22Rv1 (cell line): ENCODE measurements around the gene SUSD6.

ENCODE experiments used
- ZFX ChIP-seq: fragments of 450-650 bp; IDR thresholded peaks from 2 replicates; pipeline ENCODE4 v1.6.1; 2017; ENCODE audit warnings: antibody characterized with exemption, borderline replicate concordance
- TF ChIP-seq, protein P1 (sequence below): fragments of 450-650 bp; IDR thresholded peaks from 2 replicates; pipeline ENCODE4 v1.5.1; 2017; ENCODE audit warnings: mild to moderate bottlenecking

DNA sequence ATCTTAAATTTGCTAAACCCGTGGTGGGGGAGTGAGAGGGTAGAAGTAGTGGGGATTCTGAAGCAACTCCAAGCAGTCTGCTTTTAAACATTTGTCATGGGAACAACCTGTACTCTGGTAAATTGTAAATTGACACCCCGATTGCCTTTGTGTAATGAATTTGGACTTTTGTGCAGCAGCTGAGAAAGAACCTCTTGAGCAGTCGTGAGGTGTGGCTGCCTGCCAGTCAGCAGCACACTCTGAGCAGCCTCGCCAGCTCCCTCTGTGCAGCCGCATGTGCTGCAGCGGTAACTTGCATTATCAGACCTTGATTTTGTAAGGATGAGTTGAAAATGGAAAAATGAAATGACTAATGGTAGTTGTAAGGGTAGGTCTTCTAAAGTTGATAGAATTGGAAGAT, 74.3 kb downstream of the SUSD6 start:
- TF ChIP-seq, protein P1, sequence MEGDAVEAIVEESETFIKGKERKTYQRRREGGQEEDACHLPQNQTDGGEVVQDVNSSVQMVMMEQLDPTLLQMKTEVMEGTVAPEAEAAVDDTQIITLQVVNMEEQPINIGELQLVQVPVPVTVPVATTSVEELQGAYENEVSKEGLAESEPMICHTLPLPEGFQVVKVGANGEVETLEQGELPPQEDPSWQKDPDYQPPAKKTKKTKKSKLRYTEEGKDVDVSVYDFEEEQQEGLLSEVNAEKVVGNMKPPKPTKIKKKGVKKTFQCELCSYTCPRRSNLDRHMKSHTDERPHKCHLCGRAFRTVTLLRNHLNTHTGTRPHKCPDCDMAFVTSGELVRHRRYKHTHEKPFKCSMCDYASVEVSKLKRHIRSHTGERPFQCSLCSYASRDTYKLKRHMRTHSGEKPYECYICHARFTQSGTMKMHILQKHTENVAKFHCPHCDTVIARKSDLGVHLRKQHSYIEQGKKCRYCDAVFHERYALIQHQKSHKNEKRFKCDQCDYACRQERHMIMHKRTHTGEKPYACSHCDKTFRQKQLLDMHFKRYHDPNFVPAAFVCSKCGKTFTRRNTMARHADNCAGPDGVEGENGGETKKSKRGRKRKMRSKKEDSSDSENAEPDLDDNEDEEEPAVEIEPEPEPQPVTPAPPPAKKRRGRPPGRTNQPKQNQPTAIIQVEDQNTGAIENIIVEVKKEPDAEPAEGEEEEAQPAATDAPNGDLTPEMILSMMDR: no peak
- no peak for TF ChIP-seq ZFX
